ENCODE measurements around the gene MFSD11. TPM values are rescaled to one million over a fixed set of nuclear protein-coding genes. Genes with fewer than 3 reads are reported as not detected.

MFSD11 gene
- total and polyA plus RNA-seq, 2 donors (not counting 3 experiments of a cell fraction or from before 2014, with no cell fraction given) = 23.5 to 35.2 TPM

- no peaks in the 10 kb centered on the region for H3K79me2 ChIP-seq (ENCODE audit: control insufficient read depth, insufficient read depth, low read length)
- CTCF ChIA-PET = no interaction called here
- no peak overlapping the region for H3K4me2 ChIP-seq (ENCODE audit: insufficient read depth, low read length)
- no peaks in the 10 kb centered on the region for H4K20me1 ChIP-seq (replicated peaks; ENCODE audit: control insufficient read depth, extremely low read depth, insufficient read depth, low read length)
- no peak for DNase-seq (ENCODE audit: low read depth, low spot score)
- no peaks in the 10 kb centered on the region for H3K36me3 ChIP-seq (ENCODE audit: control insufficient read depth in 2 of 2, extremely low read depth in 1 of 2, insufficient read depth in 2 of 2, low read length in 2 of 2)
- no peak for FAIRE-seq
- H3K27ac ChIP-seq (ENCODE audit: insufficient read depth, low read depth, low read length) = no peak overlapping the region
- dilution Hi-C loops (cut with MboI; ENCODE audit: extremely low pct_ligation_motif_present, low sequenced_read_pairs) (no loop called here), intact Hi-C loops (cut with micrococcal nuclease) (no loop called here)
- no peaks in the 10 kb centered on the region for H3K9me1 ChIP-seq (replicated peaks; ENCODE audit: control insufficient read depth, extremely low read depth, insufficient read depth, low read length)
- no peak overlapping the region for H3K9ac ChIP-seq (replicated peaks; ENCODE audit: extremely low read depth, insufficient read depth, low read length)
- H3K27me3 ChIP-seq (ENCODE audit: control insufficient read depth in 2 of 2, insufficient read depth in 2 of 2, low read length in 2 of 2) = peaks cover 0 to 3% of the 10 kb centered on the region in 2 experiments
- H3K4me1 ChIP-seq (ENCODE audit: control insufficient read depth, extremely low read depth, insufficient read depth, low read length) = no peaks in the 10 kb centered on the region
- no peak overlapping the region for H3K4me3 ChIP-seq (replicated peaks in 1 of 3; ENCODE audit: insufficient read depth in 1 of 3, low read depth in 1 of 3, low read length in 3 of 3)
- POLR2A ChIA-PET = no interaction called here
- H2AFZ ChIP-seq (ENCODE audit: low read depth, low read length) = no peak overlapping the region
- no TSS peak for BruUV-seq (replicated peaks)
- no peak for TF ChIP-seq MYC (IDR thresholded peaks at IDR 0.05; ENCODE audit: low read depth, low read length)
- TF ChIP-seq EZH2 (IDR thresholded peaks at IDR 0.05; ENCODE audit: borderline replicate concordance, low read depth, low read length, severe bottlenecking) = no peak
- TF ChIP-seq POLR2AphosphoS5 (IDR thresholded peaks at IDR 0.05; ENCODE audit: insufficient read depth, low read depth, low read length) = no peak
- no peak for TF ChIP-seq JUN (IDR thresholded peaks at IDR 0.05; ENCODE audit: borderline replicate concordance, insufficient read depth, insufficient read length, low read depth)
- TF ChIP-seq FOS (IDR thresholded peaks at IDR 0.05; ENCODE audit: borderline replicate concordance, insufficient read depth, low read length) = no peak
- TF ChIP-seq GATA2 (IDR thresholded peaks at IDR 0.05; ENCODE audit: insufficient read depth, insufficient read length, low read depth, low read length) = no peak
- TF ChIP-seq MAX (IDR thresholded peaks at IDR 0.05; ENCODE audit: insufficient read depth, insufficient read length) = no peak
- TF ChIP-seq CTCF (IDR thresholded peaks at IDR 0.05; ENCODE audit: extremely low read depth in 1 of 2, insufficient read depth in 1 of 2, low read depth in 1 of 2, low read length in 2 of 2) = no peak
- TF ChIP-seq POLR2A (IDR thresholded peaks at IDR 0.05; ENCODE audit: low read depth, low read length) = no peak
- no peaks in the 10 kb centered on the region for H3K9me3 ChIP-seq (replicated peaks; ENCODE audit: control insufficient read depth, insufficient read depth, low read length)
Observed at GRCh38 chr17:76822184-76822778, 84.4 kb downstream of the MFSD11 start.
